ENCODE measurements around the gene MYO18A. TPM values are rescaled to one million over a fixed set of nuclear protein-coding genes. Genes with fewer than 3 reads are reported as not detected.

The MYO18A gene
- total and polyA plus RNA-seq, 2 of the 4 experiments (the other 2 are of a cell fraction), result 22.4 to 39.1 TPM

DNA sequence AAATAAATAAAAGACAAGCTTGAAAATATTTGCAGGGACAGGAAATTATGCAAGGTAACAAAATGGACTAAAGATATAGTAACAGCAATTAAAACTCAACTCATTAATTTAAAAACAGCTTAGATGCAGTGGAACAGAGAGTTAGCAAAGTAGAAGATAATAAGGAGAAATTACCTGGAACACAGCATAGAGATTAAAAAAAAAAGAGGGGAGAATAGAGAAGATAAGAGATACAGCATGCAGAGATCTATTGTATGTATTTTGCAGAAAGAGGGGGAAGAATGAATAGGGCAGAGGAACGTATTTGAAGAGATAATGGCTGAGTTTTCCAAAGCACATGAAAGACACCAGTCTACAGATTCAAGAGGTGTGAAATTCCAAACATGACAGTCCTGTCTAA is 145.7 kb downstream of the MYO18A start:
- Histone ChIP-seq H4K20me1 (ENCODE audit: insufficient read depth, low read length) (no peaks in the 10 kb centered on the region), H3K4me2 (ENCODE audit: low read depth, low read length) (no peak overlapping the region), H3K27ac (ENCODE audit: insufficient read depth, low read length) (no peak overlapping the region), H2AK9ac (replicated peaks; ENCODE audit: low read depth, low read length, poor library complexity) (no peak overlapping the region), H4K8ac (ENCODE audit: low read depth in 2 of 2, low read length in 2 of 2) (no peak overlapping the region), H3K56ac (ENCODE audit: extremely low read depth, insufficient read depth, low read length) (no peak overlapping the region), H3K23ac (ENCODE audit: low read depth, low read length) (no peak overlapping the region), H2AK5ac (ENCODE audit: low read depth, low read length) (no peak overlapping the region), H3K36me3 (ENCODE audit: control insufficient read depth, insufficient read depth, low read length) (no peaks in the 10 kb centered on the region), H3K4me3 (ENCODE audit: insufficient read depth, low read depth, low read length) (no peak overlapping the region), H2BK15ac (ENCODE audit: low read depth, low read length) (no peak overlapping the region), H3K4ac (ENCODE audit: low read depth, low read length) (no peak overlapping the region), H2BK5ac (ENCODE audit: low read depth, low read length, poor library complexity, severe bottlenecking) (no peak overlapping the region), H3K18ac (ENCODE audit: low read depth, low read length) (no peak overlapping the region), H2AFZ (replicated peaks; ENCODE audit: low read length, poor library complexity) (no peak overlapping the region), H2BK20ac (ENCODE audit: low read depth, low read length) (no peak overlapping the region), H3K9me1 (ENCODE audit: insufficient read depth, low read length) (no peaks in the 10 kb centered on the region), H3K27me3 (ENCODE audit: control insufficient read depth, insufficient read depth, low read length) (peaks cover 74% of the 10 kb centered on the region), H4K91ac (ENCODE audit: insufficient read depth, low read depth, low read length) (no peak overlapping the region), H4K5ac (ENCODE audit: low read depth, low read length) (no peak overlapping the region), H3K9ac (ENCODE audit: low read depth, low read length) (no peak overlapping the region), H3K4me1 (ENCODE audit: control insufficient read depth, insufficient read depth, low read length) (no peaks in the 10 kb centered on the region), H3K9me3 (ENCODE audit: control insufficient read depth, insufficient read depth, low read length) (peaks cover 27% of the 10 kb centered on the region), H2BK120ac (ENCODE audit: low read depth, low read length) (no peak overlapping the region), H3K79me1 (ENCODE audit: low read depth in 1 of 2, low read length in 2 of 2) (no peaks in the 10 kb centered on the region), H3K14ac (replicated peaks; ENCODE audit: low read depth, low read length) (no peak overlapping the region)
- DNase-seq (no peak), ATAC-seq (ENCODE audit: low read depth) (no peak)
- BruUV-seq (replicated peaks), result no TSS peak
- no peak for TF ChIP-seq RFX5 (IDR thresholded peaks at IDR 0.05; ENCODE audit: low read depth, low read length)
- TF ChIP-seq MAZ (IDR thresholded peaks at IDR 0.05; ENCODE audit: borderline replicate concordance, low read depth, low read length), result no peak
- TF ChIP-seq, protein P1, sequence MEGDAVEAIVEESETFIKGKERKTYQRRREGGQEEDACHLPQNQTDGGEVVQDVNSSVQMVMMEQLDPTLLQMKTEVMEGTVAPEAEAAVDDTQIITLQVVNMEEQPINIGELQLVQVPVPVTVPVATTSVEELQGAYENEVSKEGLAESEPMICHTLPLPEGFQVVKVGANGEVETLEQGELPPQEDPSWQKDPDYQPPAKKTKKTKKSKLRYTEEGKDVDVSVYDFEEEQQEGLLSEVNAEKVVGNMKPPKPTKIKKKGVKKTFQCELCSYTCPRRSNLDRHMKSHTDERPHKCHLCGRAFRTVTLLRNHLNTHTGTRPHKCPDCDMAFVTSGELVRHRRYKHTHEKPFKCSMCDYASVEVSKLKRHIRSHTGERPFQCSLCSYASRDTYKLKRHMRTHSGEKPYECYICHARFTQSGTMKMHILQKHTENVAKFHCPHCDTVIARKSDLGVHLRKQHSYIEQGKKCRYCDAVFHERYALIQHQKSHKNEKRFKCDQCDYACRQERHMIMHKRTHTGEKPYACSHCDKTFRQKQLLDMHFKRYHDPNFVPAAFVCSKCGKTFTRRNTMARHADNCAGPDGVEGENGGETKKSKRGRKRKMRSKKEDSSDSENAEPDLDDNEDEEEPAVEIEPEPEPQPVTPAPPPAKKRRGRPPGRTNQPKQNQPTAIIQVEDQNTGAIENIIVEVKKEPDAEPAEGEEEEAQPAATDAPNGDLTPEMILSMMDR (conservative IDR thresholded peaks at IDR 0.05; ENCODE audit: low read depth, low read length), result no peak
- no peak for TF ChIP-seq RAD21 (IDR thresholded peaks at IDR 0.05; ENCODE audit: low read length)
- TF ChIP-seq, protein P2, sequence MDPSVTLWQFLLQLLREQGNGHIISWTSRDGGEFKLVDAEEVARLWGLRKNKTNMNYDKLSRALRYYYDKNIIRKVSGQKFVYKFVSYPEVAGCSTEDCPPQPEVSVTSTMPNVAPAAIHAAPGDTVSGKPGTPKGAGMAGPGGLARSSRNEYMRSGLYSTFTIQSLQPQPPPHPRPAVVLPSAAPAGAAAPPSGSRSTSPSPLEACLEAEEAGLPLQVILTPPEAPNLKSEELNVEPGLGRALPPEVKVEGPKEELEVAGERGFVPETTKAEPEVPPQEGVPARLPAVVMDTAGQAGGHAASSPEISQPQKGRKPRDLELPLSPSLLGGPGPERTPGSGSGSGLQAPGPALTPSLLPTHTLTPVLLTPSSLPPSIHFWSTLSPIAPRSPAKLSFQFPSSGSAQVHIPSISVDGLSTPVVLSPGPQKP (IDR thresholded peaks at IDR 0.05; ENCODE audit: borderline replicate concordance, low read depth, low read length), result no peak
- no peak for TF ChIP-seq POLR2A (IDR thresholded peaks at IDR 0.05; ENCODE audit: low read depth, low read length)
- TF ChIP-seq, protein P3, sequence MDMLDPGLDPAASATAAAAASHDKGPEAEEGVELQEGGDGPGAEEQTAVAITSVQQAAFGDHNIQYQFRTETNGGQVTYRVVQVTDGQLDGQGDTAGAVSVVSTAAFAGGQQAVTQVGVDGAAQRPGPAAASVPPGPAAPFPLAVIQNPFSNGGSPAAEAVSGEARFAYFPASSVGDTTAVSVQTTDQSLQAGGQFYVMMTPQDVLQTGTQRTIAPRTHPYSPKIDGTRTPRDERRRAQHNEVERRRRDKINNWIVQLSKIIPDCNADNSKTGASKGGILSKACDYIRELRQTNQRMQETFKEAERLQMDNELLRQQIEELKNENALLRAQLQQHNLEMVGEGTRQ (IDR thresholded peaks at IDR 0.05; ENCODE audit: low read depth, low read length), result no peak
- TF ChIP-seq SMC3 (IDR thresholded peaks at IDR 0.05; ENCODE audit: low read depth, low read length), result no peak
- TF ChIP-seq CEBPB (IDR thresholded peaks at IDR 0.05; ENCODE audit: low read depth, low read length), result no peak
- TF ChIP-seq MXI1 (IDR thresholded peaks at IDR 0.05; ENCODE audit: borderline replicate concordance, low read depth, low read length), result no peak
- TF ChIP-seq CHD1 (IDR thresholded peaks at IDR 0.05; ENCODE audit: low read depth, low read length), result no peak
- no peak for TF ChIP-seq RCOR1 (IDR thresholded peaks at IDR 0.05; ENCODE audit: insufficient replicate concordance, low read length)
- TF ChIP-seq FOS (IDR thresholded peaks at IDR 0.05; ENCODE audit: low read depth, low read length), result no peak
- no peak for TF ChIP-seq NFE2L2 (IDR thresholded peaks at IDR 0.05; ENCODE audit: low read depth, low read length)
- no peak for TF ChIP-seq MAFK (IDR thresholded peaks at IDR 0.05; ENCODE audit: low read depth, low read length)
- TF ChIP-seq BHLHE40 (IDR thresholded peaks at IDR 0.05; ENCODE audit: low read depth, low read length), result no peak
- intact Hi-C loops (cut with micrococcal nuclease) (no loop called here), in situ Hi-C loops (cut with MboI; ENCODE audit: low sequenced_read_pairs) (no loop called here), dilution Hi-C loops (cut with HindIII; ENCODE audit: low sequenced_read_pairs, unreplicated experiment) (no loop called here)
- no CpG with 5 or more reads among the region's 1 CpG for WGBS, 2 experiments (ENCODE audit: extremely low coverage in 2 of 2, insufficient read length in 1 of 2)
- ChIA-PET CTCF (interaction anchor here (0.6 kb wide), 1 partner anchor 14 kb away, joined by 4 read pairs; no protein-coding TSS in a partner anchor), POLR2A (ENCODE audit: unreplicated experiment) (no interaction called here)

Data from IMR-90 (cell line).